PC-9 (cell line): ENCODE data around the gene KEL. TPM values are rescaled to one million over a fixed set of nuclear protein-coding genes. Genes with fewer than 3 reads are reported as not detected.

ENCODE experiments used
- BruUV-seq: library from RNA; stranded (reverse); fragments of 400-500 nt; replicated peaks from 2 replicates; lab custom pipeline; 2021; lab: Mats Ljungman, UMichigan
- CTCF ChIA-PET: fragments of 300-600 bp; sonication (Branson Sonifier 250); formaldehyde crosslinking; loops from one replicate; lab custom pipeline; 2022; ENCODE audit warnings: antibody characterized with exemption; lab: Charles Lee
- POLR2A ChIA-PET: fragments of 300-600 bp; sonication (Branson Sonifier 250); formaldehyde crosslinking; loops from one replicate; lab custom pipeline; 2022; ENCODE audit warnings: antibody characterized with exemption; ENCODE audit not compliant: unreplicated experiment; lab: Charles Lee
- DNase-seq, 2 experiments: peaks; one replicate each; pipeline versions ENCODE4 v3.0.0 to v3.0.0-alpha.2; 2015 to 2022; ENCODE audit warnings: mixed read lengths in 1 of 2
- H2AFZ ChIP-seq: fragments of 200-600 bp; sonication (generic); 2 replicates; pipeline ENCODE4 v1.8.1; 2017; ENCODE audit warnings: antibody characterized with exemption
- H3F3A ChIP-seq: fragments of 200-600 bp; sonication (generic); 2 replicates; pipeline ENCODE4 v1.8.1; 2017; ENCODE audit warnings: antibody characterized with exemption, mild to moderate bottlenecking, low read depth; ENCODE audit not compliant: insufficient read depth
- H3K27ac ChIP-seq: fragments of 200-600 bp; sonication (generic); 2 replicates; pipeline ENCODE4 v1.6.1; 2016; ENCODE audit warnings: mixed run types
- H3K27me3 ChIP-seq: fragments of 200-600 bp; sonication (generic); 2 replicates; pipeline ENCODE4 v1.6.1; 2016; ENCODE audit warnings: low read depth, mixed run types; ENCODE audit not compliant: insufficient read depth
- H3K36me3 ChIP-seq: fragments of 200-600 bp; sonication (generic); 2 replicates; pipeline ENCODE4 v1.6.1; 2016; ENCODE audit warnings: low read depth, mixed run types
- H3K4me1 ChIP-seq: fragments of 200-600 bp; sonication (generic); replicated peaks from 2 replicates; pipeline ENCODE4 v1.6.1; 2016; ENCODE audit warnings: mixed run types; ENCODE audit not compliant: insufficient read depth
- H3K4me2 ChIP-seq: fragments of 200-600 bp; sonication (generic); 2 replicates; pipeline ENCODE4 v1.6.1; 2017; ENCODE audit warnings: mixed run types
- H3K4me3 ChIP-seq: fragments of 200-600 bp; sonication (generic); 2 replicates; pipeline ENCODE4 v1.6.1; 2016; ENCODE audit warnings: mixed run types
- H3K79me2 ChIP-seq: fragments of 200-600 bp; sonication (generic); 2 replicates; pipeline ENCODE4 v1.6.1; 2017; ENCODE audit warnings: low read depth, mixed run types
- H3K9me2 ChIP-seq: fragments of 200-600 bp; sonication (generic); 2 replicates; pipeline ENCODE4 v1.8.1; 2017; ENCODE audit warnings: mild to moderate bottlenecking; ENCODE audit not compliant: insufficient read depth
- H3K9me3 ChIP-seq: fragments of 200-600 bp; sonication (generic); 2 replicates; pipeline ENCODE4 v1.8.1; 2016; ENCODE audit warnings: low read depth; ENCODE audit not compliant: insufficient read depth
- H4K20me1 ChIP-seq: fragments of 200-600 bp; sonication (generic); 2 replicates; pipeline ENCODE4 v1.8.1; 2017; ENCODE audit not compliant: insufficient read depth
- EZH2 ChIP-seq: fragments of 200-600 bp; sonication (generic); IDR thresholded peaks from 2 replicates; pipeline ENCODE4 v1.8.0; 2017; ENCODE audit warnings: antibody characterized with exemption, low read depth
- intact Hi-C: fragments of 100-400 bp; cut with micrococcal nuclease; formaldehyde crosslinking; loops from one replicate; pipeline ENCODE4 v1.10.0; 2022; ENCODE audit not compliant: unreplicated experiment
- total RNA-seq: library from RNA; stranded (reverse); gene quantifications from 2 replicates; pipeline ENCODE4 v1.2.3, GENCODE V29; 2021
- TF ChIP-seq, protein P1 (sequence below): fragments of 200-600 bp; sonication (generic); conservative IDR thresholded peaks from 2 replicates; pipeline ENCODE4 v1.6.1; 2017; ENCODE audit warnings: mixed run types, antibody characterized with exemption, mild to moderate bottlenecking, moderate library complexity

The KEL gene
- total RNA-seq, 1 experiment from 2014 or later = 0.46 TPM

GRCh38 chr7:142932386-142933091 is 29.6 kb downstream of the KEL start:
- Histone ChIP-seq H3K36me3 (no peaks in the 10 kb centered on the region), H4K20me1 (no peaks in the 10 kb centered on the region), H3K9me3 (no peaks in the 10 kb centered on the region), H3K79me2 (no peaks in the 10 kb centered on the region), H3K4me3 (no peak overlapping the region), H3K9me2 (no peaks in the 10 kb centered on the region), H3F3A (no peaks in the 10 kb centered on the region), H3K4me2 (no peak overlapping the region), H3K27ac (no peak overlapping the region), H3K27me3 (no peaks in the 10 kb centered on the region), H3K4me1 (no peaks in the 10 kb centered on the region), H2AFZ (no peak overlapping the region)
- DNase-seq = no peak
- POLR2A ChIA-PET = no interaction called here
- BruUV-seq = no TSS peak
- CTCF ChIA-PET = no interaction called here
- intact Hi-C loops = no loop called here
- no peak for TF ChIP-seq EZH2
- TF ChIP-seq, protein P1, sequence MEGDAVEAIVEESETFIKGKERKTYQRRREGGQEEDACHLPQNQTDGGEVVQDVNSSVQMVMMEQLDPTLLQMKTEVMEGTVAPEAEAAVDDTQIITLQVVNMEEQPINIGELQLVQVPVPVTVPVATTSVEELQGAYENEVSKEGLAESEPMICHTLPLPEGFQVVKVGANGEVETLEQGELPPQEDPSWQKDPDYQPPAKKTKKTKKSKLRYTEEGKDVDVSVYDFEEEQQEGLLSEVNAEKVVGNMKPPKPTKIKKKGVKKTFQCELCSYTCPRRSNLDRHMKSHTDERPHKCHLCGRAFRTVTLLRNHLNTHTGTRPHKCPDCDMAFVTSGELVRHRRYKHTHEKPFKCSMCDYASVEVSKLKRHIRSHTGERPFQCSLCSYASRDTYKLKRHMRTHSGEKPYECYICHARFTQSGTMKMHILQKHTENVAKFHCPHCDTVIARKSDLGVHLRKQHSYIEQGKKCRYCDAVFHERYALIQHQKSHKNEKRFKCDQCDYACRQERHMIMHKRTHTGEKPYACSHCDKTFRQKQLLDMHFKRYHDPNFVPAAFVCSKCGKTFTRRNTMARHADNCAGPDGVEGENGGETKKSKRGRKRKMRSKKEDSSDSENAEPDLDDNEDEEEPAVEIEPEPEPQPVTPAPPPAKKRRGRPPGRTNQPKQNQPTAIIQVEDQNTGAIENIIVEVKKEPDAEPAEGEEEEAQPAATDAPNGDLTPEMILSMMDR = no peak

- H3K4me1 ChIP-seq = no peaks in the 10 kb centered on the region
- CTCF ChIA-PET = no interaction called here
- intact Hi-C loops = no loop called here
Measured at GRCh38 chr7:142930126-142930730, 31.9 kb downstream of the KEL start.

DNA sequence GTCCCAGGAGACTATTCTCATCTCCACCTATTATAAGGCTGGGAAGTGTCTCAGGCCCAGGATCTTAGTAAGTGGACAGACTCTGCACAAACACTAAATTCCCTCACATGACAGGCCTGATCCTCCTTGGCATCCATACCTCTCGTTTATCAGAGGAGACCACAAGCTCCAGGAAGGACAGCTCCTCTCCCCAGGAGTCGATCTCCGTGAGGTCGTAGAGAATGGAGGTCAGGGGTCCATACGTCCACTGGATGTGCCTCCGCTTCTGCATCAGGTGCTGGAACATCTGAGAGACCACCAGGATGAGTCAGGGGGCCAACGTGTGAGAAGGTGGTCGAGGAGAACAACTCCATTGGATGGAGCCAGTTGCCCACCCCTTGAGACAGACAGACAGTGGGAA is 34.2 kb downstream of the KEL start:
- Histone ChIP-seq H3K27me3 (no peaks in the 10 kb centered on the region), H3K9me2 (no peaks in the 10 kb centered on the region), H3F3A (no peaks in the 10 kb centered on the region), H2AFZ (no peak overlapping the region), H3K27ac (no peak overlapping the region), H3K9me3 (no peaks in the 10 kb centered on the region), H3K36me3 (no peaks in the 10 kb centered on the region), H3K4me1 (no peaks in the 10 kb centered on the region), H3K4me3 (no peak overlapping the region), H3K79me2 (no peaks in the 10 kb centered on the region), H3K4me2 (no peak overlapping the region), H4K20me1 (no peaks in the 10 kb centered on the region)
- no peak for DNase-seq
- ChIA-PET POLR2A (interaction anchor here (0.6 kb wide), 1 partner anchor 285 kb away, joined by 3 read pairs; no protein-coding TSS in a partner anchor), CTCF (no interaction called here)
- intact Hi-C loops = no loop called here
- TF ChIP-seq, protein P1 = no peak
- no peak for TF ChIP-seq EZH2
- no TSS peak for BruUV-seq

More at GRCh38 chr7:142930126-142930730, 31.9 kb downstream of the KEL start:
- Histone ChIP-seq H3K9me3 (no peaks in the 10 kb centered on the region), H3K4me3 (no peak overlapping the region), H3K79me2 (no peaks in the 10 kb centered on the region), H3F3A (no peaks in the 10 kb centered on the region), H4K20me1 (no peaks in the 10 kb centered on the region), H3K4me2 (0 out of 2 replicates have a peak overlapping the region, but pooled peaks have one; percentile 18), H2AFZ (no peak overlapping the region), H3K9me2 (no peaks in the 10 kb centered on the region), H3K36me3 (no peaks in the 10 kb centered on the region), H3K27ac (no peak overlapping the region), H3K27me3 (no peaks in the 10 kb centered on the region)
- POLR2A ChIA-PET = no interaction called here
- no TSS peak for BruUV-seq
- no peak for DNase-seq
- no peak for TF ChIP-seq EZH2
- TF ChIP-seq, protein P1 = no peak
